Measurements from ENCODE around the gene RIN3. TPM values are rescaled to one million over a fixed set of nuclear protein-coding genes. Genes with fewer than 3 reads are reported as not detected.

Gene RIN3
- total RNA-seq, 1 experiment from 2014 or later: 1.5 TPM

DNA sequence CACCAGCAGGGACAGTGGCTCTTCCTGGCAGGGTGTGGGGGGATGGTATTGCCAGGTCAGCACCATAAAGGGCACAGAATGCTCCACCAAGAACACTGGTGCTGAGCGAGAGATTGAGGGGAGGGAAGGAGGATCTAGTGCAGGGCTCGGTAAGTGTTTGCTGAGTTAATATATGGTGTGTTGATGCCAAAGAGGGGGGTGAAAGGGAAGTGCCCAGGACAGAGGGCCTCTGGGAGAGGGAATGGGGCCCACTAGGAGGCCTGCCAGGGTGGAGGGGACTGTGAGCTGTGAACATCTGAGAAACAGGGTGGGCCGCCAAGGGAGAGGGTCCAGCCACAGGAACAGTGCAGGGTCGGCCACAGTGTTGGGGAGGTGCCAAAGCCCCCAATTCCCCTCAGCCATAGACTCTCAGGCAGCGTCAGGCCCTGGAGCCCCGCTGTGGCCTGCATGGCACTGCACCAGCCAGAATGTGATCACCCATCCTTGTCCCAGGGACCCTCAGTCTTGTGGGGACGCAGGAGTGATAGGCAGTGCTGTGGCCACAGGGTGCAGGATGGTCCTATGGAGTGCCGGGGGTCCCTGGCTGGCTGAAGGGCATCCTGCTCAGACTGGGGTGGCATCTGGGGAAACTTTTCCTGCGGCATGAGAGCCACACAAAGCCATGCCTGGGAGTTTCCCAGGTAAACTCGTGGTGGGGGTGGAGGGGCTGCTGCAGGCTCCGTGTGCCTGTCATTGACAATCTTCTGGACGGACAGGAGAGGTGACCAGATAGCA is 11.9 kb downstream of the RIN3 start:
- no peak overlapping the region; the same call in 1 of the 2 replicates for H3K14ac ChIP-seq (ENCODE audit: insufficient read depth, low read length)
- H4K91ac ChIP-seq (ENCODE audit: insufficient read length, low read depth, low read length): no peak overlapping the region
- no peak overlapping the region for H4K8ac ChIP-seq (replicated peaks; ENCODE audit: insufficient read length, low read depth, low read length)
- H4K20me1 ChIP-seq (ENCODE audit: control insufficient read depth, insufficient read depth, insufficient read length): no peaks in the 10 kb centered on the region
- H4K5ac ChIP-seq (ENCODE audit: insufficient read length, low read depth, low read length): no peak overlapping the region
- DNase-seq: no peak
- no peak overlapping the region for H2BK20ac ChIP-seq (ENCODE audit: low read depth, low read length, poor library complexity, severe bottlenecking)
- no peak overlapping the region for H3K4me2 ChIP-seq (ENCODE audit: insufficient read depth, insufficient read length, low read length)
- H3K36me3 Mint-ChIP-seq (ENCODE audit: insufficient read depth in 1 of 3, low read depth in 3 of 3): no peaks in the 10 kb centered on the region
- no peak overlapping the region for H3K4me3 Mint-ChIP-seq
- no peak overlapping the region for H3K9ac ChIP-seq (ENCODE audit: extremely low read depth, insufficient read length, low read length)
- no peak overlapping the region for H3K56ac ChIP-seq (ENCODE audit: insufficient read length, low read depth, low read length)
- no peak overlapping the region for H2BK5ac ChIP-seq (ENCODE audit: insufficient read length, low read length)
- no peaks in the 10 kb centered on the region for H3K79me2 ChIP-seq (ENCODE audit: insufficient read depth, low read length)
- no peaks in the 10 kb centered on the region for H3K4me1 Mint-ChIP-seq
- no peak overlapping the region for H2BK15ac ChIP-seq (ENCODE audit: low read depth, low read length)
- H3K4me1 ChIP-seq (ENCODE audit: insufficient read depth, low read length): peaks cover 2% of the 10 kb centered on the region; the same call in 1 of the 2 replicates
- no peak overlapping the region; a peak in 1 of 7 replicates for H3K27ac Mint-ChIP-seq
- H2AK5ac ChIP-seq (ENCODE audit: insufficient read length, low read length): no peak overlapping the region
- TF ChIP-seq, protein P1, sequence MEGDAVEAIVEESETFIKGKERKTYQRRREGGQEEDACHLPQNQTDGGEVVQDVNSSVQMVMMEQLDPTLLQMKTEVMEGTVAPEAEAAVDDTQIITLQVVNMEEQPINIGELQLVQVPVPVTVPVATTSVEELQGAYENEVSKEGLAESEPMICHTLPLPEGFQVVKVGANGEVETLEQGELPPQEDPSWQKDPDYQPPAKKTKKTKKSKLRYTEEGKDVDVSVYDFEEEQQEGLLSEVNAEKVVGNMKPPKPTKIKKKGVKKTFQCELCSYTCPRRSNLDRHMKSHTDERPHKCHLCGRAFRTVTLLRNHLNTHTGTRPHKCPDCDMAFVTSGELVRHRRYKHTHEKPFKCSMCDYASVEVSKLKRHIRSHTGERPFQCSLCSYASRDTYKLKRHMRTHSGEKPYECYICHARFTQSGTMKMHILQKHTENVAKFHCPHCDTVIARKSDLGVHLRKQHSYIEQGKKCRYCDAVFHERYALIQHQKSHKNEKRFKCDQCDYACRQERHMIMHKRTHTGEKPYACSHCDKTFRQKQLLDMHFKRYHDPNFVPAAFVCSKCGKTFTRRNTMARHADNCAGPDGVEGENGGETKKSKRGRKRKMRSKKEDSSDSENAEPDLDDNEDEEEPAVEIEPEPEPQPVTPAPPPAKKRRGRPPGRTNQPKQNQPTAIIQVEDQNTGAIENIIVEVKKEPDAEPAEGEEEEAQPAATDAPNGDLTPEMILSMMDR (conservative IDR thresholded peaks at IDR 0.05): no peak
- peaks cover 3% of the 10 kb centered on the region for H3K27me3 Mint-ChIP-seq (ENCODE audit: low read depth)
- no peaks in the 10 kb centered on the region for H3K27me3 ChIP-seq (ENCODE audit: insufficient read depth, low read length)
- H3K23ac ChIP-seq (ENCODE audit: insufficient read length, low read depth, low read length): no peak overlapping the region
- H3K23me2 ChIP-seq (ENCODE audit: insufficient read length, low read depth, low read length, poor library complexity, severe bottlenecking): no peaks in the 10 kb centered on the region
- no peak overlapping the region for H2BK12ac ChIP-seq (ENCODE audit: insufficient read length, low read depth, low read length)
- H3T11ph ChIP-seq (ENCODE audit: low read length): no peak overlapping the region
- no CpG with 5 or more reads among the region's 12 CpGs for WGBS (ENCODE audit: extremely low coverage, insufficient read length, low lambda C conversion rate)
- no peaks in the 10 kb centered on the region for H3K79me1 ChIP-seq (ENCODE audit: insufficient read depth, low read depth, low read length, poor library complexity, severe bottlenecking)
- H2BK120ac ChIP-seq (ENCODE audit: low read depth, low read length, poor library complexity, severe bottlenecking): no peak overlapping the region
- no peaks in the 10 kb centered on the region for H3K9me3 ChIP-seq (ENCODE audit: control insufficient read depth, low read depth, low read length)
- H3K9me3 Mint-ChIP-seq: no peaks in the 10 kb centered on the region
- no peak overlapping the region for H3K27ac ChIP-seq (ENCODE audit: insufficient read length, low read depth, low read length)
- H3K18ac ChIP-seq (ENCODE audit: insufficient read length, low read depth, low read length): no peak overlapping the region
- H3K4ac ChIP-seq (ENCODE audit: low read depth, low read length): no peak overlapping the region
- no peak overlapping the region for H2AFZ ChIP-seq (ENCODE audit: low read length)
